H1 (cell line): ENCODE data around the gene PCF11. TPM values are rescaled to one million over a fixed set of nuclear protein-coding genes. Genes with fewer than 3 reads are reported as not detected.

Experiments
- CTCF ChIA-PET: fragments of 300-600 bp; sonication (Branson Sonifier 250); formaldehyde crosslinking; loops from one replicate; lab custom pipeline; 2021; ENCODE audit not compliant: partially characterized antibody; lab: Charles Lee
- POLR2A ChIA-PET: fragments of 300-600 bp; sonication (Branson Sonifier 250); formaldehyde crosslinking; loops from one replicate; lab custom pipeline; 2021; ENCODE audit warnings: inconsistent platforms; ENCODE audit not compliant: partially characterized antibody; lab: Charles Lee
- DNase-seq, 2 experiments: peaks; one replicate each; pipeline versions ENCODE4 v3.0.0 to v3.0.0-alpha.2; 2010 to 2022; ENCODE audit warnings: low spot score in 2 of 2, low read depth in 1 of 2, mixed read lengths in 1 of 2
- FAIRE-seq: peaks from 2 replicates; lab custom pipeline; 2011; peaks lifted over from hg19 to GRCh38; lab: Jason Lieb, UNC
- H2AFZ ChIP-seq: 2 replicates; pipeline ENCODE4 v1.8.1; 2012; ENCODE audit warnings: low read length, inconsistent platforms
- H2AK5ac ChIP-seq: 2 replicates; pipeline ENCODE4 v1.6.1; 2013; ENCODE audit warnings: low read depth, low read length
- H2BK120ac ChIP-seq: replicated peaks from 2 replicates; pipeline ENCODE3; 2013; ENCODE audit warnings: low read depth, low read length, inconsistent platforms
- H2BK12ac ChIP-seq: 2 replicates; pipeline ENCODE4 v1.6.1; 2013; ENCODE audit warnings: low read depth, low read length
- H2BK15ac ChIP-seq: 2 replicates; pipeline ENCODE4 v1.6.1; 2013; ENCODE audit warnings: low read length
- H2BK20ac ChIP-seq: 2 replicates; pipeline ENCODE4 v1.6.1; 2013; ENCODE audit warnings: low read length
- H2BK5ac ChIP-seq: 2 replicates; pipeline ENCODE4 v1.6.1; 2013; ENCODE audit warnings: low read depth, low read length
- H3K14ac ChIP-seq: 2 replicates; pipeline ENCODE4 v1.6.1; 2013; ENCODE audit warnings: inconsistent platforms; ENCODE audit not compliant: insufficient read length
- H3K18ac ChIP-seq: 2 replicates; pipeline ENCODE4 v1.6.1; 2013; ENCODE audit warnings: low read length; ENCODE audit errors: extremely low read depth
- H3K23ac ChIP-seq: 2 replicates; pipeline ENCODE4 v1.6.1; 2013; ENCODE audit warnings: inconsistent platforms; ENCODE audit not compliant: insufficient read length
- H3K23me2 ChIP-seq: 2 replicates; pipeline ENCODE4 v1.6.1; 2013; ENCODE audit warnings: low read depth, low read length
- H3K27ac ChIP-seq: 2 replicates; pipeline ENCODE4 v1.6.1; 2011; ENCODE audit warnings: low read depth, low read length, inconsistent platforms
- H3K27me3 ChIP-seq, 4 experiments: replicated peaks in 1 of 4; 1 replicate in 1 of 4; 2 replicates in 3 of 4; pipeline versions ENCODE4 v1.6.1 to v1.8.1; 2011 to 2013; ENCODE audit warnings: low read length in 3 of 4, mild to moderate bottlenecking in 3 of 4, inconsistent platforms in 2 of 4, mixed read lengths in 2 of 4, moderate library complexity in 1 of 4; ENCODE audit not compliant: control insufficient read depth in 3 of 4, insufficient read depth in 3 of 4; ENCODE audit errors: extremely low read depth in 1 of 4
- H3K36me3 ChIP-seq, 4 experiments: 2 replicates each; pipeline versions ENCODE4 v1.6.1 to v1.8.1; 2011 to 2013; ENCODE audit warnings: mild to moderate bottlenecking in 4 of 4, low read length in 3 of 4, moderate library complexity in 2 of 4, control low read depth in 1 of 4, inconsistent platforms in 1 of 4; ENCODE audit not compliant: insufficient read depth in 4 of 4, control insufficient read depth in 2 of 4
- H3K4ac ChIP-seq: replicated peaks from 2 replicates; pipeline ENCODE3; 2013; ENCODE audit warnings: low read length, low read depth, mixed read lengths, inconsistent platforms; ENCODE audit not compliant: insufficient read length
- H3K4me1 ChIP-seq, 4 experiments: replicated peaks in 1 of 4; 1 replicate in 1 of 4; 2 replicates in 3 of 4; pipeline versions ENCODE4 v1.6.1 to v1.8.1; 2011 to 2013; ENCODE audit warnings: low read length in 3 of 4, inconsistent platforms in 2 of 4, mixed read lengths in 1 of 4; ENCODE audit not compliant: insufficient read depth in 4 of 4, control insufficient read depth in 3 of 4
- H3K4me2 ChIP-seq, 2 experiments: 2 replicates each; pipeline versions ENCODE4 v1.6.1 to v1.8.1; 2011 to 2013; ENCODE audit warnings: low read depth in 2 of 2, low read length in 2 of 2, control low read depth in 1 of 2, inconsistent platforms in 1 of 2, mild to moderate bottlenecking in 1 of 2; ENCODE audit not compliant: insufficient read depth in 1 of 2
- H3K4me3 ChIP-seq, 4 experiments: fragments of 200-600, 300-600 bp in 1 of 4; sonication (generic), shearing (Covaris generic), sonication (Bioruptor Twin) in 1 of 4; 2 replicates each; pipeline versions ENCODE4 v1.5.1 to v1.8.1; 2011 to 2016; ENCODE audit warnings: low read length in 4 of 4, low read depth in 3 of 4, control low read depth in 2 of 4, inconsistent platforms in 2 of 4, mild to moderate bottlenecking in 2 of 4, mixed read lengths in 1 of 4, moderate library complexity in 1 of 4; ENCODE audit not compliant: insufficient read depth in 2 of 4; ENCODE audit errors: extremely low read depth in 1 of 4
- H3K56ac ChIP-seq: replicated peaks from 2 replicates; pipeline ENCODE3; 2013; ENCODE audit warnings: low read depth, mild to moderate bottlenecking, mixed read lengths, low read length, inconsistent platforms; ENCODE audit not compliant: insufficient read length
- H3K79me1 ChIP-seq: 2 replicates; pipeline ENCODE4 v1.6.1; 2013; ENCODE audit warnings: low read depth, low read length, control low read depth
- H3K79me2 ChIP-seq, 2 experiments: 2 replicates each; pipeline versions ENCODE4 v1.6.1 to v1.8.1; 2012 to 2013; ENCODE audit warnings: low read length in 2 of 2, mild to moderate bottlenecking in 2 of 2, inconsistent platforms in 1 of 2; ENCODE audit not compliant: insufficient read depth in 2 of 2, control insufficient read depth in 1 of 2
- H3K9ac ChIP-seq, 4 experiments: replicated peaks in 1 of 4; 1 replicate in 1 of 4; 2 replicates in 3 of 4; pipeline versions ENCODE4 v1.6.1 to v1.8.1; 2011 to 2013; ENCODE audit warnings: low read depth in 3 of 4, low read length in 3 of 4, control low read depth in 2 of 4, mild to moderate bottlenecking in 2 of 4, moderate library complexity in 2 of 4, inconsistent platforms in 1 of 4; ENCODE audit errors: extremely low read depth in 1 of 4
- H3K9me3 ChIP-seq, 2 experiments: 2 replicates each; pipeline versions ENCODE4 v1.6.1 to v1.8.1; 2012 to 2013; ENCODE audit warnings: mild to moderate bottlenecking in 2 of 2, moderate library complexity in 2 of 2, control low read depth in 1 of 2, inconsistent platforms in 1 of 2, low read depth in 1 of 2, low read length in 1 of 2, mixed read lengths in 1 of 2; ENCODE audit not compliant: insufficient read depth in 2 of 2
- H4K20me1 ChIP-seq, 2 experiments: replicated peaks in 1 of 2; 2 replicates each; pipeline versions ENCODE3 to v1.8.1; 2011 to 2013; ENCODE audit warnings: inconsistent platforms in 2 of 2, low read length in 2 of 2, mild to moderate bottlenecking in 1 of 2; ENCODE audit not compliant: insufficient read depth in 2 of 2, control insufficient read depth in 1 of 2
- H4K5ac ChIP-seq: 2 replicates; pipeline ENCODE4 v1.6.1; 2013; ENCODE audit warnings: low read length, low read depth, mixed read lengths, inconsistent platforms; ENCODE audit not compliant: insufficient read length
- H4K8ac ChIP-seq: 2 replicates; pipeline ENCODE4 v1.8.0; 2013; ENCODE audit warnings: mild to moderate bottlenecking, moderate library complexity, low read length, inconsistent platforms; ENCODE audit not compliant: insufficient read depth; ENCODE audit errors: extremely low read depth
- H4K91ac ChIP-seq: replicated peaks from 2 replicates; pipeline ENCODE3; 2013; ENCODE audit warnings: low read length, mixed read lengths, inconsistent platforms; ENCODE audit not compliant: insufficient read length
- BCL11A ChIP-seq, 2 experiments: IDR thresholded peaks; one replicate each; pipeline ENCODE4 v1.6.1; 2011; ENCODE audit warnings: low read depth in 2 of 2, low read length in 2 of 2, mild to moderate bottlenecking in 2 of 2
- CBX5 ChIP-seq: fragments of 300-800, 300-1000 bp; sonication (generic); IDR thresholded peaks from 2 replicates; pipeline ENCODE4 v1.7.1; 2016; ENCODE audit warnings: antibody characterized with exemption, low read length, low read depth
- CHD1 ChIP-seq: IDR thresholded peaks from 2 replicates; pipeline ENCODE4 v1.6.1; 2012; ENCODE audit warnings: low read depth, low read length, improper control_type of control experiment
- EP300 ChIP-seq, 2 experiments: IDR thresholded peaks; 1 replicate in 1 of 2; 2 replicates in 1 of 2; pipeline ENCODE4 v1.6.1; 2011 to 2012; ENCODE audit warnings: low read depth in 2 of 2, low read length in 2 of 2, mild to moderate bottlenecking in 2 of 2, borderline replicate concordance in 1 of 2, inconsistent platforms in 1 of 2, moderate library complexity in 1 of 2
- JUN ChIP-seq: IDR thresholded peaks from 2 replicates; pipeline ENCODE4 v1.6.1; 2011; ENCODE audit warnings: low read depth, mild to moderate bottlenecking, improper control_type of control experiment, low read length
- JUND ChIP-seq: IDR thresholded peaks from 2 replicates; pipeline ENCODE4 v1.6.1; 2011; ENCODE audit warnings: mild to moderate bottlenecking, improper control_type of control experiment, low read length
- KDM1A ChIP-seq: fragments of 200-600, 300-600 bp; sonication (generic); IDR thresholded peaks from 2 replicates; pipeline ENCODE4 v1.7.1; 2016; ENCODE audit warnings: mild to moderate bottlenecking, low read length, borderline replicate concordance
- POLR2A ChIP-seq, 2 experiments: IDR thresholded peaks; 1 replicate in 1 of 2; 2 replicates in 1 of 2; pipeline ENCODE4 v1.6.1; 2011; ENCODE audit warnings: low read depth in 2 of 2, low read length in 2 of 2, mild to moderate bottlenecking in 2 of 2; ENCODE audit errors: control extremely low read depth in 1 of 2
- POLR2AphosphoS5 ChIP-seq: IDR thresholded peaks from 2 replicates; pipeline ENCODE4 v1.6.1; 2011; ENCODE audit warnings: low read depth, low read length
- RFX5 ChIP-seq: IDR thresholded peaks from 2 replicates; pipeline ENCODE4 v1.6.1; 2011; ENCODE audit warnings: low read depth, low read length, improper control_type of control experiment, borderline replicate concordance
- RNF2 ChIP-seq: fragments of 200-900, 300-1000 bp; sonication (generic); IDR thresholded peaks from 2 replicates; pipeline ENCODE4 v1.7.1; 2016; ENCODE audit warnings: borderline replicate concordance, low read depth, mild to moderate bottlenecking, antibody characterized with exemption, low read length; ENCODE audit not compliant: poor library complexity, severe bottlenecking; ENCODE audit errors: missing control alignments
- SP2 ChIP-seq: IDR thresholded peaks from 2 replicates; pipeline ENCODE4 v1.6.1; 2012; ENCODE audit warnings: mild to moderate bottlenecking, low read length, inconsistent platforms
- WGBS, 2 experiments: shearing (Covaris generic) in 1 of 2; methylation state at CpG; one replicate each; pipeline versions ENCODE4 v1.1.6 to v1.1.7; 2013 to 2015; ENCODE audit warnings: low lambda C conversion rate in 2 of 2, mixed read lengths in 2 of 2, inconsistent platforms in 1 of 2, low coverage in 1 of 2, missing lambda C conversion rate in 1 of 2; ENCODE audit not compliant: insufficient replicate concordance in 2 of 2, insufficient coverage in 1 of 2, insufficient read length in 1 of 2; ENCODE audit errors: extremely low coverage in 1 of 2, missing lambda C conversion rate in 1 of 2; 5-methylcytosine and 5-hydroxymethylcytosine counted together
- polyA plus RNA-seq, 7 experiments: library from polyadenylated mRNA; depleted of rRNA in 3 of 7; stranded (reverse) in 5 of 7; unstranded in 2 of 7; fragments of >200 nt in 5 of 7; fragments of 200-250 nt in 2 of 7; gene quantifications; 1 replicate in 5 of 7; 2 replicates in 1 of 7; 4 replicates in 1 of 7; pipeline versions ENCODE4 v1.2.1 to v1.2.3, GENCODE V29; 2011 to 2013; ENCODE audit warnings: missing spikeins in 2 of 7, mixed read lengths in 2 of 7
- total RNA-seq: library from RNA; stranded (reverse); fragmentation: NEBNext Ultra II Directional; extraction: Animal tissue kit (Norgen Biotek cat#: 25700); gene quantifications from 2 replicates; pipeline ENCODE4 v1.2.1, GENCODE V29; 2021

Gene PCF11
- total and polyA plus RNA-seq, 2 of the 8 experiments (the other 6 are each of a cell fraction or from before 2014, with no cell fraction given), result 25.1 to 47.7 TPM

GRCh38 chr11:83115026-83115425, 41.9 kb upstream of the PCF11 start:
- Histone ChIP-seq H2BK12ac (no peak overlapping the region), H3K4me3 (no peak overlapping the region), H2AFZ (0 out of 2 replicates have a peak overlapping the region, but pooled peaks have one; percentile 70), H2BK5ac (no peak overlapping the region), H3K4me1 (no peaks in the 10 kb centered on the region), H3K9me3 (no peaks in the 10 kb centered on the region), H4K91ac (no peak overlapping the region), H3K23ac (no peak overlapping the region), H3K18ac (no peak overlapping the region), H2BK15ac (no peak overlapping the region), H2BK120ac (no peak overlapping the region), H3K4me2 (no peak overlapping the region), H3K56ac (no peak overlapping the region), H3K27ac (no peak overlapping the region), H4K8ac (no peak overlapping the region), H4K20me1 (no peaks in the 10 kb centered on the region), H3K27me3 (no peaks in the 10 kb centered on the region), H3K79me2 (no peaks in the 10 kb centered on the region), H2AK5ac (no peak overlapping the region), H3K79me1 (no peaks in the 10 kb centered on the region), H3K23me2 (no peaks in the 10 kb centered on the region), H3K4ac (no peak overlapping the region), H3K9ac (no peak overlapping the region), H2BK20ac (no peak overlapping the region), H4K5ac (no peak overlapping the region), H3K36me3 (no peaks in the 10 kb centered on the region), H3K14ac (no peak overlapping the region)
- DNase-seq (no peak), FAIRE-seq (no peak)
- POLR2A ChIA-PET, result no interaction called here
- TF ChIP-seq POLR2AphosphoS5 (no peak), POLR2A (IDR thresholded peaks at IDR 0.05; ENCODE audit: control extremely low read depth in 1 of 2, low read depth in 2 of 2, low read length in 2 of 2) (no peak), BCL11A (IDR thresholded peaks at IDR 0.05; ENCODE audit: low read depth in 2 of 2, low read length in 2 of 2) (no peak), RFX5 (no peak), KDM1A (no peak), CBX5 (no peak), RNF2 (no peak), JUND (no peak), JUN (no peak), EP300 (IDR thresholded peaks at IDR 0.05; ENCODE audit: borderline replicate concordance in 1 of 2, low read depth in 2 of 2, low read length in 2 of 2) (no peak), SP2 (no peak), CHD1 (no peak)
- 100% methylated on average over 3 of the region's 3 CpGs; no CpG with 5 or more reads in 1 of the 2 experiments for WGBS, 2 experiments
- CTCF ChIA-PET, result interaction anchor here (1.3 to 1.6 kb wide), 2 partner anchors 10 to 26 kb away, joined by 4 to 6 read pairs; no protein-coding TSS in a partner anchor
